Measurements from ENCODE around the gene TMEM154.

The TMEM154 gene

GRCh38 chr4:152707632-152708031 lies 27.8 kb upstream of the TMEM154 start:
- no peak overlapping the region for H3K27ac Mint-ChIP-seq
- H3K27me3 Mint-ChIP-seq = peaks cover 1% of the 10 kb centered on the region
- no peaks in the 10 kb centered on the region for H3K36me3 Mint-ChIP-seq (ENCODE audit: low read depth)
- H3K4me1 Mint-ChIP-seq (ENCODE audit: low read depth) = peaks cover 9% of the 10 kb centered on the region
- peaks cover 12% of the 10 kb centered on the region for H3K9me3 Mint-ChIP-seq
- intact Hi-C loops (cut with micrococcal nuclease) = loop anchor here (10.0 kb wide), 1 partner anchor 63 kb away; no protein-coding TSS in a partner anchor
- H3K4me3 Mint-ChIP-seq = no peak overlapping the region

GRCh38 chr4:152705903-152706302 lies 26.1 kb upstream of the TMEM154 start:
- no peaks in the 10 kb centered on the region for H3K36me3 Mint-ChIP-seq (ENCODE audit: low read depth)
- H3K9me3 Mint-ChIP-seq = peaks cover 12% of the 10 kb centered on the region
- intact Hi-C loops (cut with micrococcal nuclease) = loop anchor here (10.0 kb wide), 1 partner anchor 61 kb away; no protein-coding TSS in a partner anchor
- peaks cover 9% of the 10 kb centered on the region for H3K4me1 Mint-ChIP-seq (ENCODE audit: low read depth)
- H3K27ac Mint-ChIP-seq = no peak overlapping the region
- H3K4me3 Mint-ChIP-seq = no peak overlapping the region
- H3K27me3 Mint-ChIP-seq = peaks cover 5% of the 10 kb centered on the region

GRCh38 chr4:152704788-152705187 lies 25.0 kb upstream of the TMEM154 start:
- Mint-ChIP-seq H3K9me3 (peaks cover 12% of the 10 kb centered on the region), H3K27me3 (peaks cover 10% of the 10 kb centered on the region), H3K27ac (no peak overlapping the region), H3K36me3 (ENCODE audit: low read depth) (no peaks in the 10 kb centered on the region), H3K4me3 (no peak overlapping the region), H3K4me1 (ENCODE audit: low read depth) (peaks cover 9% of the 10 kb centered on the region)
- intact Hi-C loops (cut with micrococcal nuclease) = loop anchor here (10.0 kb wide), 1 partner anchor 60 kb away; no protein-coding TSS in a partner anchor

- H3K9me3 Mint-ChIP-seq = peaks cover 9% of the 10 kb centered on the region
- H3K4me3 Mint-ChIP-seq = no peak overlapping the region
- no peak overlapping the region for H3K27ac Mint-ChIP-seq
- H3K36me3 Mint-ChIP-seq (ENCODE audit: low read depth) = no peaks in the 10 kb centered on the region
- intact Hi-C loops (cut with micrococcal nuclease) = loop anchor here (10.0 kb wide), 1 partner anchor 55 kb away; no protein-coding TSS in a partner anchor
- peaks cover 9% of the 10 kb centered on the region for H3K27me3 Mint-ChIP-seq
- H3K4me1 Mint-ChIP-seq (ENCODE audit: low read depth) = peaks cover 23% of the 10 kb centered on the region
Measured at GRCh38 chr4:152700151-152700550, 20.4 kb upstream of the TMEM154 start.

GRCh38 chr4:152699313-152699712 lies 19.5 kb upstream of the TMEM154 start:
- peaks cover 23% of the 10 kb centered on the region for H3K4me1 Mint-ChIP-seq (ENCODE audit: low read depth)
- H3K27ac Mint-ChIP-seq = no peak overlapping the region
- intact Hi-C loops (cut with micrococcal nuclease) = no loop called here

GRCh38 chr4:152698089-152698499 lies 18.3 kb upstream of the TMEM154 start:
- peak overlapping the region; percentile 45 for H3K27ac Mint-ChIP-seq
- peaks cover 23% of the 10 kb centered on the region for H3K4me1 Mint-ChIP-seq (ENCODE audit: low read depth)
- no peak overlapping the region for H3K4me3 Mint-ChIP-seq
- no peaks in the 10 kb centered on the region for H3K9me3 Mint-ChIP-seq
- intact Hi-C loops (cut with micrococcal nuclease) = no loop called here
- peaks cover 9% of the 10 kb centered on the region for H3K27me3 Mint-ChIP-seq
- H3K36me3 Mint-ChIP-seq (ENCODE audit: low read depth) = no peaks in the 10 kb centered on the region

More at GRCh38 chr4:152699313-152699712, 19.5 kb upstream of the TMEM154 start:
- Mint-ChIP-seq H3K27me3 (peaks cover 9% of the 10 kb centered on the region), H3K36me3 (ENCODE audit: low read depth) (no peaks in the 10 kb centered on the region), H3K4me3 (no peak overlapping the region), H3K9me3 (peaks cover 1% of the 10 kb centered on the region)

GRCh38 chr4:152697284-152698088 lies 17.7 kb upstream of the TMEM154 start:
- Mint-ChIP-seq H3K4me1 (ENCODE audit: low read depth) (peaks cover 23% of the 10 kb centered on the region), H3K36me3 (ENCODE audit: low read depth) (no peaks in the 10 kb centered on the region), H3K4me3 (no peak overlapping the region), H3K27ac (peak overlapping the region; percentile 45), H3K27me3 (peaks cover 9% of the 10 kb centered on the region), H3K9me3 (no peaks in the 10 kb centered on the region)
- intact Hi-C loops (cut with micrococcal nuclease) = no loop called here

- intact Hi-C loops (cut with micrococcal nuclease) = no loop called here
- Mint-ChIP-seq H3K9me3 (no peaks in the 10 kb centered on the region), H3K36me3 (ENCODE audit: low read depth) (no peaks in the 10 kb centered on the region), H3K27me3 (peaks cover 9% of the 10 kb centered on the region), H3K4me3 (peak overlapping the region; percentile 9), H3K4me1 (ENCODE audit: low read depth) (peaks cover 23% of the 10 kb centered on the region), H3K27ac (peak overlapping the region; percentile 45)
Measured at GRCh38 chr4:152696764-152697261, 17.0 kb upstream of the TMEM154 start.

GRCh38 chr4:152693871-152694270 lies 14.1 kb upstream of the TMEM154 start:
- no peaks in the 10 kb centered on the region for H3K9me3 Mint-ChIP-seq
- no peak overlapping the region for H3K4me3 Mint-ChIP-seq
- intact Hi-C loops (cut with micrococcal nuclease) = no loop called here
- H3K27me3 Mint-ChIP-seq = no peaks in the 10 kb centered on the region
- no peaks in the 10 kb centered on the region for H3K36me3 Mint-ChIP-seq (ENCODE audit: low read depth)
- H3K4me1 Mint-ChIP-seq (ENCODE audit: low read depth) = peaks cover 33% of the 10 kb centered on the region
- H3K27ac Mint-ChIP-seq = no peak overlapping the region

GRCh38 chr4:152691761-152692160 lies 12.0 kb upstream of the TMEM154 start:
- intact Hi-C loops (cut with micrococcal nuclease) = no loop called here
- H3K4me1 Mint-ChIP-seq (ENCODE audit: low read depth) = peaks cover 17% of the 10 kb centered on the region
- no peaks in the 10 kb centered on the region for H3K36me3 Mint-ChIP-seq (ENCODE audit: low read depth)
- H3K4me3 Mint-ChIP-seq = no peak overlapping the region
- no peaks in the 10 kb centered on the region for H3K9me3 Mint-ChIP-seq
- H3K27ac Mint-ChIP-seq = no peak overlapping the region
- no peaks in the 10 kb centered on the region for H3K27me3 Mint-ChIP-seq

GRCh38 chr4:152690706-152691651 lies 11.2 kb upstream of the TMEM154 start:
- intact Hi-C loops (cut with micrococcal nuclease) = no loop called here
- Mint-ChIP-seq H3K27me3 (no peaks in the 10 kb centered on the region), H3K4me1 (ENCODE audit: low read depth) (peaks cover 13% of the 10 kb centered on the region), H3K4me3 (no peak overlapping the region), H3K36me3 (ENCODE audit: low read depth) (no peaks in the 10 kb centered on the region), H3K9me3 (no peaks in the 10 kb centered on the region), H3K27ac (no peak overlapping the region)

- Mint-ChIP-seq H3K4me3 (no peak overlapping the region), H3K36me3 (ENCODE audit: low read depth) (no peaks in the 10 kb centered on the region), H3K27me3 (no peaks in the 10 kb centered on the region), H3K27ac (no peak overlapping the region), H3K4me1 (ENCODE audit: low read depth) (peaks cover 10% of the 10 kb centered on the region), H3K9me3 (no peaks in the 10 kb centered on the region)
- intact Hi-C loops (cut with micrococcal nuclease) = no loop called here
Measured at GRCh38 chr4:152689615-152690501, 10.1 kb upstream of the TMEM154 start.

GRCh38 chr4:152687974-152688599 lies 8.3 kb upstream of the TMEM154 start:
- Mint-ChIP-seq H3K4me3 (no peak overlapping the region), H3K36me3 (ENCODE audit: low read depth) (no peaks in the 10 kb centered on the region), H3K27me3 (no peaks in the 10 kb centered on the region), H3K4me1 (ENCODE audit: low read depth) (peaks cover 15% of the 10 kb centered on the region), H3K9me3 (no peaks in the 10 kb centered on the region), H3K27ac (no peak overlapping the region)
- intact Hi-C loops (cut with micrococcal nuclease) = no loop called here
